GM12878 (cell line): ENCODE data around the gene C10orf105. TPM values are rescaled to one million over a fixed set of nuclear protein-coding genes. Genes with fewer than 3 reads are reported as not detected.

Experiments
- ATAC-seq: fragments of 200-7000 bp; cut with Tn5 transposase; 3 replicates; pipeline ENCODE4 v1.9.1; 2020; ENCODE audit warnings: mild to moderate bottlenecking, moderate library complexity
- BruUV-seq: library from RNA; stranded (reverse); fragments of 400-500 nt; replicated peaks from 2 replicates; lab custom pipeline; 2021; lab: Mats Ljungman, UMichigan
- CTCF ChIA-PET: fragments of 300-600 bp; sonication (Branson Sonifier 250); formaldehyde crosslinking; extraction: SDS; loops from one replicate; lab custom pipeline; 2021; ENCODE audit warnings: inconsistent platforms; lab: Yijun Ruan, JAX
- POLR2A ChIA-PET: fragments of 350-600 bp; formaldehyde crosslinking; extraction: SDS; loops from one replicate; lab custom pipeline; 2021; ENCODE audit warnings: inconsistent platforms; lab: Charles Lee
- RAD21 ChIA-PET: fragments of 300-600 bp; sonication (Branson Sonifier 250); formaldehyde crosslinking; loops from one replicate; lab custom pipeline; 2023; ENCODE audit warnings: antibody characterized with exemption; ENCODE audit not compliant: unreplicated experiment; lab: Charles Lee
- SMC1A ChIA-PET: fragments of 300-600 bp; sonication (Branson Sonifier 250); formaldehyde crosslinking; loops from one replicate; lab custom pipeline; 2023; ENCODE audit not compliant: unreplicated experiment, uncharacterized antibody; lab: Charles Lee
- DNase-seq: peaks from one replicate; pipeline ENCODE4 v3.0.0-alpha.2; 2011; ENCODE audit warnings: low read depth, low spot score
- FAIRE-seq: peaks from 3 replicates; lab custom pipeline; 2011; peaks lifted over from hg19 to GRCh38; lab: Jason Lieb, UNC
- H2AFZ ChIP-seq: 2 replicates; pipeline ENCODE4 v1.6.0; 2011; ENCODE audit warnings: low read depth, low read length, control low read depth; ENCODE audit not compliant: control insufficient read depth
- H3K27ac ChIP-seq: 2 replicates; pipeline ENCODE4 v1.5.1; 2011; ENCODE audit warnings: control low read depth; ENCODE audit not compliant: control insufficient read depth, insufficient read depth
- H3K27me3 ChIP-seq, 2 experiments: replicated peaks in 1 of 2; 2 replicates each; pipeline versions ENCODE4 v1.6.0 to v1.6.1; 2011; ENCODE audit warnings: low read length in 1 of 2; ENCODE audit not compliant: control insufficient read depth in 2 of 2, insufficient read depth in 2 of 2
- H3K36me3 ChIP-seq, 2 experiments: 2 replicates each; pipeline ENCODE4 v1.5.1; 2011; ENCODE audit warnings: low read length in 1 of 2; ENCODE audit not compliant: control insufficient read depth in 2 of 2, insufficient read depth in 2 of 2
- H3K4me1 ChIP-seq: 2 replicates; pipeline ENCODE4 v1.6.1; 2011; ENCODE audit warnings: mild to moderate bottlenecking, low read length, moderate library complexity, mixed read lengths; ENCODE audit not compliant: control insufficient read depth, insufficient read depth
- H3K4me2 ChIP-seq: 2 replicates; pipeline ENCODE4 v1.6.0; 2011; ENCODE audit warnings: control low read depth; ENCODE audit not compliant: control insufficient read depth, insufficient read depth
- H3K4me3 ChIP-seq: fragments of 200-600 bp; sonication (generic); 2 replicates; pipeline ENCODE4 v1.5.1; 2016
- H3K79me2 ChIP-seq: 2 replicates; pipeline ENCODE4 v1.6.0; 2011; ENCODE audit warnings: low read length; ENCODE audit not compliant: control insufficient read depth, insufficient read depth
- H3K9ac ChIP-seq: 2 replicates; pipeline ENCODE4 v1.8.0; 2011; ENCODE audit warnings: low read length, control low read depth, mixed read lengths; ENCODE audit not compliant: control insufficient read depth, insufficient read depth
- H3K9me3 ChIP-seq: replicated peaks from 3 replicates; pipeline ENCODE4 v1.5.1; 2011; ENCODE audit warnings: mild to moderate bottlenecking, low read length; ENCODE audit not compliant: control insufficient read depth, insufficient read depth
- H4K20me1 ChIP-seq: 2 replicates; pipeline ENCODE4 v1.6.0; 2011; ENCODE audit not compliant: control insufficient read depth, insufficient read depth
- ATF2 ChIP-seq: IDR thresholded peaks from 2 replicates; pipeline ENCODE4 v1.6.1; 2012; ENCODE audit warnings: low read length, inconsistent platforms
- CHD1 ChIP-seq: IDR thresholded peaks from 2 replicates; pipeline ENCODE4 v1.6.1; 2012; ENCODE audit warnings: low read depth, low read length, improper control_type of control experiment
- MAX ChIP-seq: IDR thresholded peaks from 2 replicates; pipeline ENCODE4 v1.6.1; 2012; ENCODE audit warnings: low read depth, low read length, improper control_type of control experiment
- REST ChIP-seq: IDR thresholded peaks from 2 replicates; pipeline ENCODE4 v1.6.1; 2012; ENCODE audit warnings: mild to moderate bottlenecking, low read depth, low read length
- SMARCA5 ChIP-seq: fragments of 450-650 bp; IDR thresholded peaks from 2 replicates; pipeline ENCODE4 v1.6.1; 2017; ENCODE audit warnings: mild to moderate bottlenecking
- TCF7 ChIP-seq: IDR thresholded peaks from 2 replicates; pipeline ENCODE4 v1.6.1; 2014; ENCODE audit warnings: antibody characterized with exemption, borderline replicate concordance
- YY1 ChIP-seq: IDR thresholded peaks from 2 replicates; pipeline ENCODE4 v1.6.1; 2011; ENCODE audit warnings: low read depth, mild to moderate bottlenecking, low read length
- ZBTB33 ChIP-seq: fragments of 450-650 bp; IDR thresholded peaks from 2 replicates; pipeline ENCODE4 v1.6.1; 2017; ENCODE audit warnings: mild to moderate bottlenecking
- ZBTB40 ChIP-seq: fragments of 450-650 bp; IDR thresholded peaks from 2 replicates; pipeline ENCODE4 v1.6.1; 2016; ENCODE audit warnings: mild to moderate bottlenecking, moderate library complexity, borderline replicate concordance
- ZNF384 ChIP-seq: IDR thresholded peaks from 2 replicates; pipeline ENCODE4 v1.6.1; 2012; ENCODE audit warnings: low read depth, mild to moderate bottlenecking, low read length, improper control_type of control experiment, borderline replicate concordance
- WGBS: methylation state at CpG from one replicate; pipeline ENCODE4 v1.1.6; 2016; ENCODE audit warnings: low lambda C conversion rate; ENCODE audit not compliant: insufficient replicate concordance, insufficient coverage; ENCODE audit errors: missing lambda C conversion rate; 5-methylcytosine and 5-hydroxymethylcytosine counted together
- in situ Hi-C: fragments of 300-500 bp; cut with MboI; formaldehyde crosslinking; loops from 9 replicates; pipeline ENCODE4 v1.14.3; 2018; ENCODE audit warnings: mixed read lengths
- intact Hi-C: fragments of 100-400 bp; cut with micrococcal nuclease; formaldehyde crosslinking; loops from one replicate; pipeline ENCODE4 v1.14.2; 2022; ENCODE audit not compliant: unreplicated experiment
- polyA plus RNA-seq, 11 experiments: library from polyadenylated mRNA; depleted of rRNA in 4 of 11; unstranded in 6 of 11; stranded (reverse) in 5 of 11; fragments of >200 nt; fragmentation: Nextera tagmentation in 4 of 11; fragmentation: Illumina TruSeq in 1 of 11; extraction: Ambion mirVana in 4 of 11; extraction: Trizol in 1 of 11; gene quantifications; 1 replicate in 1 of 11; 2 replicates in 10 of 11; pipeline versions ENCODE4 v1.2.1 to v1.2.3, GENCODE V29; 2011 to 2016; ENCODE audit warnings: inconsistent platforms in 2 of 11, missing spikeins in 2 of 11, low read depth in 1 of 11
- total RNA-seq, 4 experiments: library from RNA; depleted of rRNA in 3 of 4; stranded (reverse); fragments of >200 nt in 3 of 4; fragmentation: Illumina TruSeq in 1 of 4; extraction: Trizol in 1 of 4; gene quantifications; 2 replicates each; pipeline versions ENCODE4 v1.2.1 to v1.2.3, GENCODE V29; 2013 to 2021

Gene C10orf105
- total and polyA plus RNA-seq, 10 of the 15 experiments (the other 5 are each of a cell fraction or from before 2014, with no cell fraction given) = 0.04 to 0.06 (median 0.05) TPM; not detected in 7

GRCh38 chr10:71754562-71754961, 35.0 kb upstream of the C10orf105 start:
- ATAC-seq (no peak), FAIRE-seq (no peak), DNase-seq (no peak)
- no peak overlapping the region for H3K4me3 ChIP-seq
- no peaks in the 10 kb centered on the region for H4K20me1 ChIP-seq
- in situ Hi-C loops = no loop called here
- intact Hi-C loops = no loop called here
- peaks cover 0 to 2% of the 10 kb centered on the region in 2 experiments; a peak in 1 of 4 replicates for H3K36me3 ChIP-seq
- no peak overlapping the region for H3K4me2 ChIP-seq
- no peak overlapping the region for H2AFZ ChIP-seq
- H3K9ac ChIP-seq = no peak overlapping the region
- H3K27ac ChIP-seq = no peak overlapping the region
- no peaks in the 10 kb centered on the region for H3K9me3 ChIP-seq
- ChIA-PET RAD21 (no interaction called here), SMC1A (interaction anchor here (1.4 kb wide), 1 partner anchor 19 kb away, joined by 4 read pairs; the partner anchor contains the start of gene VSIR), POLR2A (interaction anchor here (1.1 kb wide), 1 partner anchor 15 kb away, joined by 3 read pairs; no protein-coding TSS in a partner anchor), CTCF (interaction anchor here (0.7 to 2.7 kb wide), 4 partner anchors 14 to 97 kb away, joined by 3 to 11 read pairs (median 3); partner anchors contain the start of gene PSAP)
- no TSS peak for BruUV-seq
- H3K4me1 ChIP-seq = peaks cover 31% of the 10 kb centered on the region
- 93% methylated on average over 3 of the region's 3 CpGs for WGBS
- no peaks in the 10 kb centered on the region for H3K79me2 ChIP-seq
- H3K27me3 ChIP-seq = no peaks in the 10 kb centered on the region; a peak in 1 of 4 replicates
- TF ChIP-seq TCF7 = no peak
- no peak for TF ChIP-seq YY1
- TF ChIP-seq SMARCA5 = no peak
- no peak for TF ChIP-seq CHD1
- TF ChIP-seq REST = no peak
- no peak for TF ChIP-seq ZBTB33
- TF ChIP-seq ATF2 = no peak
- TF ChIP-seq MAX = no peak
- no peak for TF ChIP-seq ZBTB40
- no peak for TF ChIP-seq ZNF384
